Glutamatergic neuron (in vitro differentiated cells): Measurements from ENCODE around the gene S100A9. TPM values are rescaled to one million over a fixed set of nuclear protein-coding genes. Genes with fewer than 3 reads are reported as not detected.

Experiments used
- DNase-seq: peaks from one replicate; pipeline ENCODE4 v3.0.0; 2022
- H3K27ac Mint-ChIP-seq: one replicate; pipeline ENCODE4 v1.8.0; 2020; ENCODE audit warnings: mild to moderate bottlenecking, mixed read lengths, inconsistent platforms; ENCODE audit not compliant: unreplicated experiment
- H3K27me3 Mint-ChIP-seq: one replicate; pipeline ENCODE4 v1.8.0; 2020; ENCODE audit warnings: mild to moderate bottlenecking, moderate library complexity, mixed read lengths, inconsistent platforms; ENCODE audit not compliant: unreplicated experiment
- H3K36me3 Mint-ChIP-seq: one replicate; pipeline ENCODE4 v1.8.0; 2020; ENCODE audit warnings: mild to moderate bottlenecking, mixed read lengths, inconsistent platforms; ENCODE audit not compliant: unreplicated experiment
- H3K4me1 Mint-ChIP-seq: one replicate; pipeline ENCODE4 v1.8.0; 2020; ENCODE audit warnings: mild to moderate bottlenecking, low read depth, mixed read lengths, inconsistent platforms; ENCODE audit not compliant: unreplicated experiment
- H3K4me3 Mint-ChIP-seq: one replicate; pipeline ENCODE4 v1.8.0; 2020; ENCODE audit warnings: mild to moderate bottlenecking, mixed read lengths, inconsistent platforms; ENCODE audit not compliant: unreplicated experiment
- H3K9me3 Mint-ChIP-seq: one replicate; pipeline ENCODE4 v1.8.0; 2020; ENCODE audit warnings: mild to moderate bottlenecking, moderate library complexity, mixed read lengths, inconsistent platforms; ENCODE audit not compliant: unreplicated experiment
- CTCF ChIP-seq: fragments of 200-600 bp; sonication (generic); IDR thresholded peaks from one replicate; pipeline ENCODE4 v1.5.0; 2021; ENCODE audit not compliant: partially characterized antibody, unreplicated experiment
- total RNA-seq: library from RNA; stranded (reverse); fragmentation: NEBNext Ultra II Directional; extraction: Animal tissue kit (Norgen Biotek cat#: 25700); gene quantifications from one replicate; pipeline ENCODE4 v1.2.1, GENCODE V29; 2021; ENCODE audit not compliant: unreplicated experiment

The S100A9 gene
- total RNA-seq, 1 donor from 2014 or later = not detected

GRCh38 chr1:153349363-153350320, 8.0 kb upstream of the S100A9 start:
- H3K36me3 Mint-ChIP-seq = no peaks in the 10 kb centered on the region
- DNase-seq = no peak
- no peak overlapping the region for H3K4me3 Mint-ChIP-seq
- TF ChIP-seq CTCF = no peak
- H3K27me3 Mint-ChIP-seq = peaks cover 7% of the 10 kb centered on the region
- H3K4me1 Mint-ChIP-seq = no peaks in the 10 kb centered on the region
- no peaks in the 10 kb centered on the region for H3K9me3 Mint-ChIP-seq
- no peak overlapping the region for H3K27ac Mint-ChIP-seq

- Mint-ChIP-seq H3K27ac (no peak overlapping the region), H3K9me3 (no peaks in the 10 kb centered on the region), H3K27me3 (peaks cover 7% of the 10 kb centered on the region), H3K36me3 (no peaks in the 10 kb centered on the region), H3K4me3 (no peak overlapping the region), H3K4me1 (no peaks in the 10 kb centered on the region)
- no peak for TF ChIP-seq CTCF
- DNase-seq = no peak
Measured at GRCh38 chr1:153350321-153350957, 7.2 kb upstream of the S100A9 start.

- Mint-ChIP-seq H3K27ac (no peak overlapping the region), H3K4me3 (no peak overlapping the region), H3K36me3 (no peaks in the 10 kb centered on the region), H3K9me3 (no peaks in the 10 kb centered on the region), H3K27me3 (peaks cover 7% of the 10 kb centered on the region), H3K4me1 (no peaks in the 10 kb centered on the region)
- DNase-seq = peak; percentile 74
- TF ChIP-seq CTCF = peak; percentile 91
Measured at GRCh38 chr1:153352523-153352922, 5.1 kb upstream of the S100A9 start.

GRCh38 chr1:153353226-153353947, 4.3 kb upstream of the S100A9 start:
- Mint-ChIP-seq H3K36me3 (no peaks in the 10 kb centered on the region), H3K27ac (no peak overlapping the region), H3K9me3 (no peaks in the 10 kb centered on the region), H3K27me3 (peaks cover 6% of the 10 kb centered on the region), H3K4me3 (no peak overlapping the region), H3K4me1 (peaks cover 2% of the 10 kb centered on the region)
- TF ChIP-seq CTCF = peak; percentile 61
- DNase-seq = peak; percentile 70
